Parathyroid adenoma (tissue), 2 donors: Measurements from ENCODE around the gene TRERF1.

Experiments used
- H2AFZ ChIP-seq: fragments of 300-600 bp; sonication (generic); one replicate; pipeline ENCODE4 v1.7.0; 2017; ENCODE audit warnings: antibody characterized with exemption, mild to moderate bottlenecking
- H3K27ac ChIP-seq: fragments of 300-600 bp; sonication (generic); one replicate; pipeline ENCODE4 v1.7.0; 2017
- H3K27me3 ChIP-seq: fragments of 300-600 bp; sonication (generic); one replicate; pipeline ENCODE4 v1.7.0; 2017; ENCODE audit warnings: low read length; ENCODE audit not compliant: control insufficient read depth, insufficient read depth
- H3K36me3 ChIP-seq: fragments of 300-600 bp; sonication (generic); one replicate; pipeline ENCODE4 v1.7.0; 2017; ENCODE audit warnings: low read length; ENCODE audit not compliant: control insufficient read depth, insufficient read depth
- H3K4me1 ChIP-seq: fragments of 300-600 bp; sonication (generic); one replicate; pipeline ENCODE4 v1.7.0; 2017; ENCODE audit warnings: control low read depth
- H3K4me2 ChIP-seq: fragments of 300-600 bp; sonication (generic); one replicate; pipeline ENCODE4 v1.7.0; 2017; ENCODE audit warnings: low read length
- H3K4me3 ChIP-seq: fragments of 300-600 bp; sonication (generic); one replicate; pipeline ENCODE4 v1.7.0; 2017; ENCODE audit warnings: low read depth, low read length
- H3K79me2 ChIP-seq: fragments of 300-600 bp; sonication (generic); one replicate; pipeline ENCODE4 v1.7.0; 2017; ENCODE audit warnings: control low read depth
- H3K9ac ChIP-seq: fragments of 300-600 bp; sonication (generic); one replicate; pipeline ENCODE4 v1.7.0; 2017; ENCODE audit warnings: mild to moderate bottlenecking
- H3K9me3 ChIP-seq: fragments of 300-600 bp; sonication (generic); one replicate; pipeline ENCODE4 v1.7.0; 2017; ENCODE audit warnings: low read length; ENCODE audit not compliant: control insufficient read depth
- CTCF ChIP-seq: fragments of 300-600 bp; sonication (generic); IDR thresholded peaks from one replicate; pipeline ENCODE4 v1.7.0; 2017; ENCODE audit warnings: antibody characterized with exemption, mild to moderate bottlenecking
- donor health status: primary hyperparathyroidism.

The TRERF1 gene

GRCh38 chr6:42307141-42307470 is 144.6 kb downstream of the TRERF1 start:
- Histone ChIP-seq H3K79me2 (peaks cover 23% of the 10 kb centered on the region), H3K4me1 (peaks cover 4% of the 10 kb centered on the region), H3K27me3 (no peaks in the 10 kb centered on the region), H3K9me3 (no peaks in the 10 kb centered on the region), H2AFZ (no peak overlapping the region), H3K9ac (no peak overlapping the region), H3K4me3 (no peak overlapping the region), H3K4me2 (no peak overlapping the region), H3K36me3 (no peaks in the 10 kb centered on the region), H3K27ac (no peak overlapping the region)
- no peak for TF ChIP-seq CTCF

- Histone ChIP-seq H3K9ac (no peak overlapping the region), H3K79me2 (peaks cover 23% of the 10 kb centered on the region), H3K27ac (no peak overlapping the region), H3K4me3 (no peak overlapping the region), H2AFZ (no peak overlapping the region), H3K4me1 (peaks cover 4% of the 10 kb centered on the region), H3K9me3 (no peaks in the 10 kb centered on the region), H3K4me2 (no peak overlapping the region), H3K27me3 (no peaks in the 10 kb centered on the region), H3K36me3 (no peaks in the 10 kb centered on the region)
- TF ChIP-seq CTCF, result no peak
Observed at GRCh38 chr6:42306439-42307140, 145.1 kb downstream of the TRERF1 start.

- Histone ChIP-seq H3K27ac (no peak overlapping the region), H2AFZ (no peak overlapping the region), H3K4me3 (no peak overlapping the region), H3K4me2 (no peak overlapping the region), H3K27me3 (no peaks in the 10 kb centered on the region), H3K79me2 (peaks cover 15% of the 10 kb centered on the region), H3K9ac (no peak overlapping the region), H3K4me1 (peaks cover 4% of the 10 kb centered on the region), H3K36me3 (no peaks in the 10 kb centered on the region), H3K9me3 (no peaks in the 10 kb centered on the region)
- no peak for TF ChIP-seq CTCF
Observed at GRCh38 chr6:42304053-42304712, 147.5 kb downstream of the TRERF1 start.

- Histone ChIP-seq H3K4me3 (no peak overlapping the region), H3K9ac (no peak overlapping the region), H3K9me3 (no peaks in the 10 kb centered on the region), H3K27me3 (no peaks in the 10 kb centered on the region), H3K4me1 (peaks cover 4% of the 10 kb centered on the region), H2AFZ (no peak overlapping the region), H3K27ac (no peak overlapping the region), H3K4me2 (no peak overlapping the region), H3K36me3 (no peaks in the 10 kb centered on the region), H3K79me2 (peaks cover 5% of the 10 kb centered on the region)
- no peak for TF ChIP-seq CTCF
Observed at GRCh38 chr6:42302411-42302810, 149.3 kb downstream of the TRERF1 start.

GRCh38 chr6:42301986-42302385 is 149.7 kb downstream of the TRERF1 start:
- H2AFZ ChIP-seq, result no peak overlapping the region
- no peak for TF ChIP-seq CTCF
- no peak overlapping the region for H3K9ac ChIP-seq
- H3K27ac ChIP-seq, result no peak overlapping the region
- no peak overlapping the region for H3K4me2 ChIP-seq
- H3K79me2 ChIP-seq, result peaks cover 5% of the 10 kb centered on the region
- peaks cover 4% of the 10 kb centered on the region for H3K4me1 ChIP-seq
- no peaks in the 10 kb centered on the region for H3K27me3 ChIP-seq
- H3K4me3 ChIP-seq, result no peak overlapping the region
- no peaks in the 10 kb centered on the region for H3K9me3 ChIP-seq
- no peaks in the 10 kb centered on the region for H3K36me3 ChIP-seq
